SJSA1 (cell line): ENCODE results near the gene MEX3C. TPM values are rescaled to one million over a fixed set of nuclear protein-coding genes. Genes with fewer than 3 reads are reported as not detected.

Source experiments
- DNase-seq, 2 experiments: peaks; one replicate each; pipeline ENCODE4 v3.0.0-alpha.2; 2015 to 2020; ENCODE audit warnings: low spot score in 2 of 2, low read depth in 1 of 2
- H3K27ac ChIP-seq: fragments of 250-450 bp; sonication (Bioruptor Pico); 2 replicates; pipeline ENCODE4 v1.5.1; 2020; ENCODE audit warnings: mild to moderate bottlenecking, moderate library complexity
- H3K27me3 ChIP-seq: fragments of 250-450 bp; sonication (Bioruptor Pico); replicated peaks from 2 replicates; pipeline ENCODE4 v1.5.1; 2020; ENCODE audit warnings: mild to moderate bottlenecking, moderate library complexity
- H3K36me3 ChIP-seq: fragments of 250-450 bp; sonication (Bioruptor Pico); 2 replicates; pipeline ENCODE4 v1.5.1; 2020; ENCODE audit warnings: mild to moderate bottlenecking
- H3K4me1 ChIP-seq: fragments of 250-450 bp; sonication (Bioruptor Pico); replicated peaks from 2 replicates; pipeline ENCODE4 v1.6.1; 2021; ENCODE audit warnings: mild to moderate bottlenecking
- H3K4me3 ChIP-seq: fragments of 250-450 bp; sonication (Bioruptor Pico); 2 replicates; pipeline ENCODE4 v1.5.1; 2020; ENCODE audit warnings: mild to moderate bottlenecking
- H3K9me3 ChIP-seq: fragments of 250-450 bp; sonication (Bioruptor Pico); replicated peaks from 2 replicates; pipeline ENCODE4 v1.5.1; 2020; ENCODE audit warnings: mild to moderate bottlenecking
- total RNA-seq: library from RNA; depleted of rRNA; stranded (reverse); fragments of >200 nt; shearing (Covaris generic); gene quantifications from 2 replicates; pipeline ENCODE4 v1.2.3, GENCODE V29; 2014

Gene MEX3C
- total RNA-seq, 1 experiment from 2014 or later, result 44.2 TPM

GRCh38 chr18:51183372-51184090 is 13.9 kb downstream of the MEX3C start:
- Histone ChIP-seq H3K9me3 (no peaks in the 10 kb centered on the region), H3K27me3 (no peaks in the 10 kb centered on the region), H3K4me1 (peaks cover 5% of the 10 kb centered on the region; the same call in 1 of the 2 replicates), H3K27ac (no peak overlapping the region), H3K4me3 (no peak overlapping the region), H3K36me3 (0 out of 2 replicates have a peak, but pooled peaks cover 3% of the 10 kb centered on the region)
- no peak for DNase-seq

GRCh38 chr18:51182824-51183223 is 14.7 kb downstream of the MEX3C start:
- H3K27me3 ChIP-seq, result no peaks in the 10 kb centered on the region
- no peak for DNase-seq
- 0 out of 2 replicates have a peak, but pooled peaks cover 3% of the 10 kb centered on the region for H3K36me3 ChIP-seq
- no peak overlapping the region for H3K4me3 ChIP-seq
- H3K27ac ChIP-seq, result no peak overlapping the region
- H3K9me3 ChIP-seq, result no peaks in the 10 kb centered on the region
- H3K4me1 ChIP-seq, result peaks cover 5% of the 10 kb centered on the region; the same call in 1 of the 2 replicates

GRCh38 chr18:51171625-51172259 is 25.7 kb downstream of the MEX3C start:
- no peaks in the 10 kb centered on the region for H3K9me3 ChIP-seq
- no peak overlapping the region for H3K4me3 ChIP-seq
- H3K27ac ChIP-seq, result no peak overlapping the region
- peaks cover 18% of the 10 kb centered on the region for H3K36me3 ChIP-seq
- no peaks in the 10 kb centered on the region for H3K27me3 ChIP-seq
- H3K4me1 ChIP-seq, result no peaks in the 10 kb centered on the region
- no peak for DNase-seq

- no peak for DNase-seq
Observed at GRCh38 chr18:51171223-51171622, 26.3 kb downstream of the MEX3C start.

GRCh38 chr18:51170664-51171063 is 26.8 kb downstream of the MEX3C start:
- Histone ChIP-seq H3K27ac (no peak overlapping the region), H3K27me3 (no peaks in the 10 kb centered on the region), H3K36me3 (peaks cover 7% of the 10 kb centered on the region), H3K4me1 (no peaks in the 10 kb centered on the region), H3K4me3 (no peak overlapping the region), H3K9me3 (no peaks in the 10 kb centered on the region)
- no peak for DNase-seq

More at GRCh38 chr18:51171223-51171622, 26.3 kb downstream of the MEX3C start:
- no peaks in the 10 kb centered on the region for H3K9me3 ChIP-seq
- H3K27ac ChIP-seq, result no peak overlapping the region
- no peaks in the 10 kb centered on the region for H3K4me1 ChIP-seq
- peaks cover 13% of the 10 kb centered on the region for H3K36me3 ChIP-seq
- no peak overlapping the region for H3K4me3 ChIP-seq
- H3K27me3 ChIP-seq, result no peaks in the 10 kb centered on the region

- DNase-seq, result no peak
- no peaks in the 10 kb centered on the region for H3K9me3 ChIP-seq
- H3K4me1 ChIP-seq, result no peaks in the 10 kb centered on the region
- H3K27ac ChIP-seq, result no peak overlapping the region
- no peaks in the 10 kb centered on the region for H3K27me3 ChIP-seq
- H3K36me3 ChIP-seq, result peaks cover 4% of the 10 kb centered on the region; the same call in 1 of the 2 replicates
- H3K4me3 ChIP-seq, result no peak overlapping the region
Observed at GRCh38 chr18:51169731-51170130, 27.8 kb downstream of the MEX3C start.

- Histone ChIP-seq H3K27me3 (no peaks in the 10 kb centered on the region), H3K4me3 (no peak overlapping the region), H3K4me1 (no peaks in the 10 kb centered on the region), H3K27ac (no peak overlapping the region), H3K36me3 (peaks cover 2% of the 10 kb centered on the region; the same call in 1 of the 2 replicates), H3K9me3 (no peaks in the 10 kb centered on the region)
- no peak for DNase-seq
Observed at GRCh38 chr18:51168960-51169662, 28.4 kb downstream of the MEX3C start.

GRCh38 chr18:51168026-51168742 is 29.3 kb downstream of the MEX3C start:
- Histone ChIP-seq H3K27ac (no peak overlapping the region), H3K36me3 (no peaks in the 10 kb centered on the region), H3K4me3 (no peak overlapping the region), H3K4me1 (no peaks in the 10 kb centered on the region), H3K27me3 (no peaks in the 10 kb centered on the region), H3K9me3 (no peaks in the 10 kb centered on the region)
- DNase-seq, result no peak

- H3K27ac ChIP-seq, result no peak overlapping the region
- no peak for DNase-seq
- H3K4me3 ChIP-seq, result no peak overlapping the region
Observed at GRCh38 chr18:51165296-51165695, 32.2 kb downstream of the MEX3C start.

GRCh38 chr18:51164761-51165281 is 32.7 kb downstream of the MEX3C start:
- Histone ChIP-seq H3K27me3 (no peaks in the 10 kb centered on the region), H3K4me3 (no peak overlapping the region), H3K27ac (no peak overlapping the region), H3K9me3 (no peaks in the 10 kb centered on the region), H3K4me1 (no peaks in the 10 kb centered on the region), H3K36me3 (no peaks in the 10 kb centered on the region)
- DNase-seq, result no peak

More at GRCh38 chr18:51165296-51165695, 32.2 kb downstream of the MEX3C start:
- no peaks in the 10 kb centered on the region for H3K4me1 ChIP-seq
- H3K36me3 ChIP-seq, result no peaks in the 10 kb centered on the region
- no peaks in the 10 kb centered on the region for H3K27me3 ChIP-seq
- H3K9me3 ChIP-seq, result no peaks in the 10 kb centered on the region

GRCh38 chr18:51164342-51164741 is 33.1 kb downstream of the MEX3C start:
- Histone ChIP-seq H3K9me3 (no peaks in the 10 kb centered on the region), H3K27ac (no peak overlapping the region), H3K4me3 (no peak overlapping the region), H3K27me3 (no peaks in the 10 kb centered on the region), H3K4me1 (no peaks in the 10 kb centered on the region), H3K36me3 (no peaks in the 10 kb centered on the region)
- no peak for DNase-seq

GRCh38 chr18:51163543-51163942 is 33.9 kb downstream of the MEX3C start:
- no peaks in the 10 kb centered on the region for H3K4me1 ChIP-seq
- no peaks in the 10 kb centered on the region for H3K9me3 ChIP-seq
- H3K36me3 ChIP-seq, result no peaks in the 10 kb centered on the region
- no peaks in the 10 kb centered on the region for H3K27me3 ChIP-seq
- no peak overlapping the region for H3K27ac ChIP-seq
- no peak overlapping the region for H3K4me3 ChIP-seq
- no peak for DNase-seq

GRCh38 chr18:51162617-51163016 is 34.9 kb downstream of the MEX3C start:
- Histone ChIP-seq H3K4me3 (no peak overlapping the region), H3K27me3 (no peaks in the 10 kb centered on the region), H3K27ac (no peak overlapping the region), H3K36me3 (no peaks in the 10 kb centered on the region), H3K4me1 (no peaks in the 10 kb centered on the region), H3K9me3 (no peaks in the 10 kb centered on the region)
- no peak for DNase-seq
